HepG2 (cell line): ENCODE data around the gene C11orf24. TPM values are rescaled to one million over a fixed set of nuclear protein-coding genes. Genes with fewer than 3 reads are reported as not detected.
A peak's percentile ranks its signal among the peaks of the same experiment; 100 is the strongest.

ENCODE experiments used
- GFI1 ChIP-seq: sonication (generic); formaldehyde crosslinking; IDR thresholded peaks from 2 replicates; pipeline ENCODE4 v1.5.0; 2020; ENCODE audit warnings: missing genetic modification reagents, mild to moderate bottlenecking, borderline replicate concordance
- HMG20B ChIP-seq: conservative IDR thresholded peaks from 2 replicates; pipeline ENCODE4 v1.6.1; 2016; ENCODE audit warnings: missing genetic modification reagents, missing compliant biosample characterization
- HOXA7 ChIP-seq: sonication (generic); formaldehyde crosslinking; IDR thresholded peaks from 2 replicates; pipeline ENCODE4 v1.8.1; 2022; ENCODE audit warnings: mild to moderate bottlenecking, missing genetic modification reagents, moderate library complexity
- KDM5A ChIP-seq: fragments of 200-600 bp; sonication (generic); IDR thresholded peaks from 2 replicates; pipeline ENCODE4 v1.7.0; 2018; ENCODE audit warnings: antibody characterized with exemption, mild to moderate bottlenecking, low read length, borderline replicate concordance
- NFE2 ChIP-seq: sonication (generic); formaldehyde crosslinking; IDR thresholded peaks from 2 replicates; pipeline ENCODE4 v1.4.0; 2020; ENCODE audit warnings: missing genetic modification reagents
- PLRG1 ChIP-seq: fragments of 450-650 bp; conservative IDR thresholded peaks from 2 replicates; pipeline ENCODE4 v1.6.1; 2016
- RFX1 ChIP-seq: fragments of 450-650 bp; IDR thresholded peaks from 2 replicates; pipeline ENCODE4 v1.6.1; 2017
- RXRA ChIP-seq: sonication (generic); formaldehyde crosslinking; IDR thresholded peaks from 2 replicates; pipeline ENCODE4 v1.5.1; 2020; ENCODE audit warnings: missing genetic modification reagents
- SP140L ChIP-seq: sonication (generic); formaldehyde crosslinking; IDR thresholded peaks from 2 replicates; pipeline ENCODE4 v1.4.0; 2020; ENCODE audit warnings: missing genetic modification reagents, borderline replicate concordance
- SP5 ChIP-seq: IDR thresholded peaks from 2 replicates; pipeline ENCODE4 v1.6.1; 2016; ENCODE audit warnings: low read depth, borderline replicate concordance
- STAG1 ChIP-seq: sonication (generic); formaldehyde crosslinking; IDR thresholded peaks from 2 replicates; pipeline ENCODE4 v1.4.0; 2020; ENCODE audit warnings: missing genetic modification reagents
- THAP11 ChIP-seq: IDR thresholded peaks from 2 replicates; pipeline ENCODE4 v1.6.1; 2016; ENCODE audit warnings: missing biosample characterization, missing genetic modification reagents
- ZBTB38 ChIP-seq: sonication (generic); formaldehyde crosslinking; IDR thresholded peaks from 2 replicates; pipeline ENCODE4 v1.5.1; 2020; ENCODE audit warnings: mild to moderate bottlenecking, missing genetic modification reagents
- ZBTB42 ChIP-seq: sonication (generic); formaldehyde crosslinking; IDR thresholded peaks from 2 replicates; pipeline ENCODE4 v1.5.0; 2020; ENCODE audit warnings: mild to moderate bottlenecking, missing genetic modification reagents
- ZMYM3 ChIP-seq: sonication (generic); formaldehyde crosslinking; IDR thresholded peaks from 2 replicates; pipeline ENCODE4 v1.5.1; 2020; ENCODE audit warnings: mild to moderate bottlenecking, missing genetic modification reagents
- ZNF207 ChIP-seq: fragments of 450-650 bp; IDR thresholded peaks from 2 replicates; pipeline ENCODE4 v1.6.1; 2016; ENCODE audit warnings: antibody characterized with exemption, borderline replicate concordance
- ZNF296 ChIP-seq: sonication (generic); formaldehyde crosslinking; conservative IDR thresholded peaks from 2 replicates; pipeline ENCODE4 v1.5.0; 2020; ENCODE audit warnings: mild to moderate bottlenecking, missing genetic modification reagents
- ZNF383 ChIP-seq: sonication (generic); formaldehyde crosslinking; IDR thresholded peaks from 2 replicates; pipeline ENCODE4 v1.4.0; 2020; ENCODE audit warnings: missing genetic modification reagents, mild to moderate bottlenecking, borderline replicate concordance
- ZNF558 ChIP-seq: sonication (generic); formaldehyde crosslinking; IDR thresholded peaks from 2 replicates; pipeline ENCODE4 v1.9.0; 2022; ENCODE audit warnings: mild to moderate bottlenecking, missing genetic modification reagents, borderline replicate concordance
- ZNF790 ChIP-seq: sonication (generic); formaldehyde crosslinking; IDR thresholded peaks from 2 replicates; pipeline ENCODE4 v1.8.0; 2022; ENCODE audit warnings: missing genetic modification reagents, mild to moderate bottlenecking, borderline replicate concordance
- polyA plus RNA-seq, 8 experiments: library from polyadenylated mRNA; depleted of rRNA in 3 of 8; stranded (reverse) in 7 of 8; unstranded in 1 of 8; fragments of >200 nt; fragmentation: Illumina TruSeq in 4 of 8; extraction: Trizol in 4 of 8; gene quantifications; 2 replicates each; pipeline versions ENCODE4 v1.2.1 to v1.2.3, GENCODE V29; 2011 to 2016; ENCODE audit warnings: low read depth in 4 of 8, missing spikeins in 1 of 8, mixed read lengths in 1 of 8; ENCODE audit not compliant: insufficient read depth in 1 of 8
- total RNA-seq, 5 experiments: library from RNA; depleted of rRNA; stranded (reverse); fragments of >200 nt; fragmentation: Illumina TruSeq; extraction: Trizol; gene quantifications; 2 replicates each; pipeline ENCODE4 v1.2.3, GENCODE V29; 2016; ENCODE audit warnings: low read depth in 1 of 5
- TF ChIP-seq, protein P1 (sequence below): sonication (generic); formaldehyde crosslinking; IDR thresholded peaks from 2 replicates; pipeline ENCODE4 v1.8.0; 2022; ENCODE audit warnings: mild to moderate bottlenecking, missing genetic modification reagents; ENCODE audit not compliant: insufficient replicate concordance
- TF ChIP-seq, protein P2 (sequence below): sonication (generic); formaldehyde crosslinking; IDR thresholded peaks from 2 replicates; pipeline ENCODE4 v1.4.0; 2020; ENCODE audit warnings: missing genetic modification reagents, borderline replicate concordance
- TF ChIP-seq, protein P3 (sequence below): sonication (generic); formaldehyde crosslinking; IDR thresholded peaks from 2 replicates; pipeline ENCODE4 v1.8.1; 2023; ENCODE audit warnings: missing genetic modification reagents, mild to moderate bottlenecking, borderline replicate concordance
- TF ChIP-seq, protein P4 (sequence below): sonication (generic); formaldehyde crosslinking; IDR thresholded peaks from 2 replicates; pipeline ENCODE4 v1.4.0; 2020; ENCODE audit warnings: missing genetic modification reagents; ENCODE audit errors: not compliant biosample characterization

Gene C11orf24
- total and polyA plus RNA-seq, 2 of the 13 experiments (the other 11 are each of a cell fraction or from before 2014, with no cell fraction given): 52.9 to 55.5 TPM

DNA sequence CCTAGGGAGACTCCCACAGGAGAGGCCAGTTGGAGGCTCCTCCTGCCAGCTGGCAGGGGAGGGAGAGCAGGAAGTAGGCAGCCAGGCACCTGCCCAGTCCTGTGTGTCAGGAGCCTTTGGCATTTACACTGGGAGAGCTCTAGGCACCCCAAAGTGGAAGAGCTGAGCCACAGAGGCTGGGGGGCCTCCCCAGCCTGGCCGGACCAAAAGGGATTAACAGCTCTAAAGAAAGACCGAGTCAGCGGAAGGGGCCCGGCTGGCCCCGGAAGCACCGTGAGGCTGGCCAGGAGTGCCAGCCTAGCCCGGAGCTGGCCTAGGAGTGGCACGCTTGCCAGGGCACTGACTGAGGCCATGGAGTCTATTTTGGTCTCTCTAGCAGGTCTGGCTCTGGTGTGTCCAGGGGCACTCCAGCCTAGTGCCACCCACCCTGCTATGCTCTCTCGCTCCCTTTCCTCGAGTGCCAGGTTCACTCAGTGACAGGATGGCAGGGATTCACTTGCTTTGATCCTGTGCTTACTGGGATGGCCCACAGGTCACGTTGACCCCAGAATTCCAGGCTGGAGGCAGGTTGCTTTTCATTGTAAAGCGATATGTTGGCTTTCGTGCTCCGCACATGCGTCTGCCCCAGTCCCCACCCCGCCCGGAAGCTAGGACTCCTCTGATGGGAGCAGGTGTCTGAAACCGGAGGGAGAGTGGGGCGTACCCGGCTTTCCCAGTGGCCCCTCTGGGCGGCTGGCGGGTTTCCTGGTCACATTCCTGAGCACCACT is 55.4 kb downstream of the C11orf24 start (continued):
- no peak for TF ChIP-seq RXRA (CRISPR knock-in tag)
- TF ChIP-seq KDM5A: no peak
- TF ChIP-seq HOXA7: no peak
- 0 out of 2 replicates have a peak, but pooled peaks have one; percentile 20 for TF ChIP-seq THAP11 (CRISPR knock-in tag)
- TF ChIP-seq ZNF558: no peak
- no peak for TF ChIP-seq ZNF207
- no peak for TF ChIP-seq ZNF790
- TF ChIP-seq PLRG1: no peak
- TF ChIP-seq HMG20B: 0 out of 2 replicates have a peak, but pooled peaks have one; percentile 11
- TF ChIP-seq, protein P1, sequence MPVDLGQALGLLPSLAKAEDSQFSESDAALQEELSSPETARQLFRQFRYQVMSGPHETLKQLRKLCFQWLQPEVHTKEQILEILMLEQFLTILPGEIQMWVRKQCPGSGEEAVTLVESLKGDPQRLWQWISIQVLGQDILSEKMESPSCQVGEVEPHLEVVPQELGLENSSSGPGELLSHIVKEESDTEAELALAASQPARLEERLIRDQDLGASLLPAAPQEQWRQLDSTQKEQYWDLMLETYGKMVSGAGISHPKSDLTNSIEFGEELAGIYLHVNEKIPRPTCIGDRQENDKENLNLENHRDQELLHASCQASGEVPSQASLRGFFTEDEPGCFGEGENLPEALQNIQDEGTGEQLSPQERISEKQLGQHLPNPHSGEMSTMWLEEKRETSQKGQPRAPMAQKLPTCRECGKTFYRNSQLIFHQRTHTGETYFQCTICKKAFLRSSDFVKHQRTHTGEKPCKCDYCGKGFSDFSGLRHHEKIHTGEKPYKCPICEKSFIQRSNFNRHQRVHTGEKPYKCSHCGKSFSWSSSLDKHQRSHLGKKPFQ (CRISPR knock-in tag): no peak
- TF ChIP-seq STAG1 (CRISPR knock-in tag): no peak
- TF ChIP-seq ZMYM3 (CRISPR knock-in tag): no peak
- TF ChIP-seq GFI1: peak; percentile 68
- no peak for TF ChIP-seq ZBTB42 (CRISPR knock-in tag)
- TF ChIP-seq RFX1: no peak
- TF ChIP-seq, protein P2, sequence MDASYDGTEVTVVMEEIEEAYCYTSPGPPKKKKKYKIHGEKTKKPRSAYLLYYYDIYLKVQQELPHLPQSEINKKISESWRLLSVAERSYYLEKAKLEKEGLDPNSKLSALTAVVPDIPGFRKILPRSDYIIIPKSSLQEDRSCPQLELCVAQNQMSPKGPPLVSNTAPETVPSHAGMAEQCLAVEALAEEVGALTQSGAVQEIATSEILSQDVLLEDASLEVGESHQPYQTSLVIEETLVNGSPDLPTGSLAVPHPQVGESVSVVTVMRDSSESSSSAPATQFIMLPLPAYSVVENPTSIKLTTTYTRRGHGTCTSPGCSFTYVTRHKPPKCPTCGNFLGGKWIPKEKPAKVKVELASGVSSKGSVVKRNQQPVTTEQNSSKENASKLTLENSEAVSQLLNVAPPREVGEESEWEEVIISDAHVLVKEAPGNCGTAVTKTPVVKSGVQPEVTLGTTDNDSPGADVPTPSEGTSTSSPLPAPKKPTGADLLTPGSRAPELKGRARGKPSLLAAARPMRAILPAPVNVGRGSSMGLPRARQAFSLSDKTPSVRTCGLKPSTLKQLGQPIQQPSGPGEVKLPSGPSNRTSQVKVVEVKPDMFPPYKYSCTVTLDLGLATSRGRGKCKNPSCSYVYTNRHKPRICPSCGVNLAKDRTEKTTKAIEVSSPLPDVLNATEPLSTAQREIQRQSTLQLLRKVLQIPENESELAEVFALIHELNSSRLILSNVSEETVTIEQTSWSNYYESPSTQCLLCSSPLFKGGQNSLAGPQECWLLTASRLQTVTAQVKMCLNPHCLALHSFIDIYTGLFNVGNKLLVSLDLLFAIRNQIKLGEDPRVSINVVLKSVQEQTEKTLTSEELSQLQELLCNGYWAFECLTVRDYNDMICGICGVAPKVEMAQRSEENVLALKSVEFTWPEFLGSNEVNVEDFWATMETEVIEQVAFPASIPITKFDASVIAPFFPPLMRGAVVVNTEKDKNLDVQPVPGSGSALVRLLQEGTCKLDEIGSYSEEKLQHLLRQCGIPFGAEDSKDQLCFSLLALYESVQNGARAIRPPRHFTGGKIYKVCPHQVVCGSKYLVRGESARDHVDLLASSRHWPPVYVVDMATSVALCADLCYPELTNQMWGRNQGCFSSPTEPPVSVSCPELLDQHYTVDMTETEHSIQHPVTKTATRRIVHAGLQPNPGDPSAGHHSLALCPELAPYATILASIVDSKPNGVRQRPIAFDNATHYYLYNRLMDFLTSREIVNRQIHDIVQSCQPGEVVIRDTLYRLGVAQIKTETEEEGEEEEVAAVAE (CRISPR knock-in tag): 0 out of 2 replicates have a peak, but pooled peaks have one; percentile 21
- TF ChIP-seq, protein P3, sequence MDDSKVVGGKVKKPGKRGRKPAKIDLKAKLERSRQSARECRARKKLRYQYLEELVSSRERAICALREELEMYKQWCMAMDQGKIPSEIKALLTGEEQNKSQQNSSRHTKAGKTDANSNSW (CRISPR knock-in tag): no peak
- TF ChIP-seq ZNF383 (CRISPR knock-in tag): no peak
- no peak for TF ChIP-seq ZNF296
- TF ChIP-seq SP140L (CRISPR knock-in tag): no peak; the same call in 1 of the 2 replicates
- TF ChIP-seq SP5 (CRISPR knock-in tag): no peak
- no peak for TF ChIP-seq NFE2 (CRISPR knock-in tag)
- TF ChIP-seq, protein P4, sequence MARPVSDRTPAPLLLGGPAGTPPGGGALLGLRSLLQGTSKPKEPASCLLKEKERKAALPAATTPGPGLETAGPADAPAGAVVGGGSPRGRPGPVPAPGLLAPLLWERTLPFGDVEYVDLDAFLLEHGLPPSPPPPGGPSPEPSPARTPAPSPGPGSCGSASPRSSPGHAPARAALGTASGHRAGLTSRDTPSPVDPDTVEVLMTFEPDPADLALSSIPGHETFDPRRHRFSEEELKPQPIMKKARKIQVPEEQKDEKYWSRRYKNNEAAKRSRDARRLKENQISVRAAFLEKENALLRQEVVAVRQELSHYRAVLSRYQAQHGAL (CRISPR knock-in tag): no peak
- TF ChIP-seq ZBTB38 (CRISPR knock-in tag): no peak
